HEK293T (cell line): Measurements from ENCODE around the gene FUT7.
"Not testable (repeated sequence)": the region's sequence is repeated elsewhere in the genome, so short reads cannot be mapped to it uniquely, and the experiment has no call there.

Experiments
- CTCF ChIA-PET: fragments of 350-600 bp; formaldehyde crosslinking; extraction: SDS; loops from one replicate; lab custom pipeline; 2021; ENCODE audit warnings: antibody characterized with exemption, inconsistent platforms; lab: Yijun Ruan, JAX
- POLR2A ChIA-PET: fragments of 350-600 bp; formaldehyde crosslinking; extraction: SDS; loops from one replicate; lab custom pipeline; 2020; ENCODE audit warnings: antibody characterized with exemption, inconsistent platforms; lab: Yijun Ruan, JAX
- DNase-seq: peaks from one replicate; pipeline ENCODE4 v3.0.0; 2012; ENCODE audit warnings: mixed read lengths; ENCODE audit errors: extremely low spot score
- ARNT ChIP-seq: fragments of 450-650 bp; IDR thresholded peaks from 2 replicates; pipeline ENCODE4 v1.6.1; 2017; ENCODE audit warnings: mild to moderate bottlenecking
- BHLHE40 ChIP-seq: fragments of 450-650 bp; IDR thresholded peaks from 2 replicates; pipeline ENCODE4 v1.6.1; 2016; ENCODE audit warnings: mild to moderate bottlenecking, moderate library complexity, borderline replicate concordance
- CTBP1 ChIP-seq: fragments of 450-650 bp; IDR thresholded peaks from 2 replicates; pipeline ENCODE4 v1.6.1; 2016; ENCODE audit warnings: borderline replicate concordance
- ELF4 ChIP-seq: fragments of 450-650 bp; IDR thresholded peaks from 2 replicates; pipeline ENCODE4 v1.6.1; 2017; ENCODE audit warnings: antibody characterized with exemption
- FOXA1 ChIP-seq: fragments of 450-650 bp; IDR thresholded peaks from 2 replicates; pipeline ENCODE4 v1.6.1; 2016; ENCODE audit warnings: mild to moderate bottlenecking
- FOXK2 ChIP-seq: fragments of 450-650 bp; IDR thresholded peaks from 2 replicates; pipeline ENCODE4 v1.6.1; 2016; ENCODE audit warnings: mild to moderate bottlenecking
- FOXM1 ChIP-seq: fragments of 450-650 bp; IDR thresholded peaks from 2 replicates; pipeline ENCODE4 v1.6.1; 2017; ENCODE audit warnings: mild to moderate bottlenecking, borderline replicate concordance
- HDGF ChIP-seq: fragments of 450-650 bp; IDR thresholded peaks from 2 replicates; pipeline ENCODE4 v1.6.1; 2017; ENCODE audit warnings: antibody characterized with exemption, borderline replicate concordance
- L3MBTL2 ChIP-seq: fragments of 450-650 bp; conservative IDR thresholded peaks from 2 replicates; pipeline ENCODE4 v1.6.1; 2016; ENCODE audit warnings: mild to moderate bottlenecking
- LEF1 ChIP-seq: fragments of 450-650 bp; IDR thresholded peaks from 2 replicates; pipeline ENCODE4 v1.6.1; 2017; ENCODE audit warnings: mild to moderate bottlenecking, borderline replicate concordance
- NFRKB ChIP-seq: fragments of 450-650 bp; IDR thresholded peaks from 2 replicates; pipeline ENCODE4 v1.6.1; 2016; ENCODE audit warnings: mild to moderate bottlenecking, moderate library complexity
- PKNOX1 ChIP-seq: fragments of 450-650 bp; IDR thresholded peaks from 2 replicates; pipeline ENCODE4 v1.6.1; 2016
- SP1 ChIP-seq: fragments of 450-650 bp; IDR thresholded peaks from 2 replicates; pipeline ENCODE4 v1.6.1; 2017
- SUZ12 ChIP-seq: fragments of 450-650 bp; IDR thresholded peaks from 2 replicates; pipeline ENCODE4 v1.6.1; 2016; ENCODE audit warnings: mild to moderate bottlenecking
- TARDBP ChIP-seq: fragments of 450-650 bp; IDR thresholded peaks from 2 replicates; pipeline ENCODE4 v1.6.1; 2016
- ZNF384 ChIP-seq: fragments of 450-650 bp; IDR thresholded peaks from 2 replicates; pipeline ENCODE4 v1.6.1; 2016

Gene FUT7

GRCh38 chr9:137034039-137034708, 2.3 kb upstream of the FUT7 start:
- ChIA-PET POLR2A (interaction anchor here (1.3 to 3.0 kb wide), 2 partner anchors 52 to 85 kb away, joined by 3 to 14 read pairs; partner anchors contain the start of gene MAN1B1), CTCF (interaction anchor here (0.6 to 2.5 kb wide), 9 partner anchors 10 to 247 kb away, joined by 3 to 45 read pairs (median 10); partner anchors contain the start of gene NPDC1)
- DNase-seq = no peak
- no peak for TF ChIP-seq ARNT
- TF ChIP-seq CTBP1 = no peak
- TF ChIP-seq HDGF = no peak
- no peak for TF ChIP-seq FOXA1
- no peak for TF ChIP-seq BHLHE40
- no peak for TF ChIP-seq SP1
- TF ChIP-seq FOXM1 = no peak
- TF ChIP-seq LEF1 = no peak
- no peak for TF ChIP-seq L3MBTL2
- TF ChIP-seq ZNF384 = no peak
- TF ChIP-seq ELF4 = no peak
- no peak for TF ChIP-seq SUZ12
- no peak for TF ChIP-seq PKNOX1
- no peak for TF ChIP-seq NFRKB
- no peak for TF ChIP-seq TARDBP
- no peak for TF ChIP-seq FOXK2

- POLR2A ChIA-PET, DNase-seq: not testable (repeated sequence)
- CTCF ChIA-PET = interaction anchor here (2.5 kb wide), 1 partner anchor 86 kb away, joined by 45 read pairs; no protein-coding TSS in a partner anchor
Measured at GRCh38 chr9:137033481-137033880, 1.6 kb upstream of the FUT7 start.

GRCh38 chr9:137032858-137033257, 970 bp upstream of the FUT7 start:
- no peak for TF ChIP-seq SP1
- no peak for TF ChIP-seq HDGF
- TF ChIP-seq FOXM1 = no peak
- TF ChIP-seq ELF4 = no peak
- no peak for TF ChIP-seq ZNF384
- no peak for TF ChIP-seq FOXA1
- TF ChIP-seq NFRKB = no peak
- TF ChIP-seq FOXK2 = no peak
- TF ChIP-seq L3MBTL2 = no peak
- no peak for TF ChIP-seq SUZ12
- no peak for TF ChIP-seq ARNT
- no peak for TF ChIP-seq CTBP1
- TF ChIP-seq PKNOX1 = no peak
- TF ChIP-seq LEF1 = no peak
- no peak for DNase-seq
- CTCF ChIA-PET = no interaction called here
- POLR2A ChIA-PET = no interaction called here

- POLR2A ChIA-PET = interaction anchor here (0.7 to 1.7 kb wide), 2 partner anchors 38 to 83 kb away, joined by 3 to 4 read pairs; partner anchors contain the start of gene PAXX
- CTCF ChIA-PET = interaction anchor here (0.7 to 2.7 kb wide), 2 partner anchors 73 to 83 kb away, joined by 4 to 23 read pairs; no protein-coding TSS in a partner anchor
- TF ChIP-seq FOXK2 = no peak
- TF ChIP-seq ELF4 = no peak
- TF ChIP-seq LEF1 = no peak
- TF ChIP-seq SP1 = no peak
- TF ChIP-seq TARDBP = no peak
- no peak for TF ChIP-seq CTBP1
- no peak for TF ChIP-seq SUZ12
- no peak for TF ChIP-seq PKNOX1
- TF ChIP-seq ARNT = no peak
- TF ChIP-seq L3MBTL2 = no peak
- no peak for TF ChIP-seq FOXA1
- no peak for DNase-seq
Measured at GRCh38 chr9:137030538-137031527, 1.1 kb downstream of the FUT7 start.

DNA sequence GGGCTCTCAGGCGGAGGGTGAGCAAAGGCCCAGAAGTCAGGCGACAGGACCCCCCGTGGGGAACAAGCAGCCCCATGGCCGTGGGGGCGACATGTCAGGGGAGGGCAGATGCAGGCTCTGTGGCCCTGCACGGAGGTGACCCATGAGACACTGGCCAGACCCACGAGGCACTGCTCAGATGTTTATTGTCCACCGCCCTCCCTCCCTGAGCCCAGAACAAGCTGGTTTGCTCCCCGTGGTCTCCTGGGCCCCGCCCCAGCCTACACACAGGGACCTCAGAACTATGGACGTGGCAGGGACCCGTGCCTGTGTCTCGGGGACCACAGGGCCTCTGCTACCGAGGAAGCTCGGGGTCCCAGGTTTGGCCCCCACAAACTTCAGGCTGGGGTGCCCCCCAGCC, 1.9 kb downstream of the FUT7 start:
- no peak for DNase-seq
- POLR2A ChIA-PET = interaction anchor here (0.9 to 1.7 kb wide), 3 partner anchors 14 to 100 kb away, joined by 4 to 5 read pairs (median 4); no protein-coding TSS in a partner anchor
- TF ChIP-seq SUZ12 = no peak
- no peak for TF ChIP-seq ARNT
- TF ChIP-seq BHLHE40 = no peak
- TF ChIP-seq CTBP1 = no peak
- no peak for TF ChIP-seq FOXM1
- no peak for TF ChIP-seq FOXK2
- no peak for TF ChIP-seq L3MBTL2
- no peak for TF ChIP-seq NFRKB
- no peak for TF ChIP-seq ELF4
- no peak for TF ChIP-seq SP1
- no peak for TF ChIP-seq HDGF
- no peak for TF ChIP-seq TARDBP
- TF ChIP-seq LEF1 = no peak
- TF ChIP-seq PKNOX1 = no peak
- TF ChIP-seq ZNF384 = no peak
- TF ChIP-seq FOXA1 = no peak
- CTCF ChIA-PET = interaction anchor here (0.6 to 2.7 kb wide), 31 partner anchors 9 to 267 kb away, joined by 3 to 23 read pairs (median 4); partner anchors contain the start of genes AJM1, MAN1B1, PAXX and SAPCD2
